GM12878 (cell line): ENCODE measurements around the gene RAB6B. TPM values are rescaled to one million over a fixed set of nuclear protein-coding genes. Genes with fewer than 3 reads are reported as not detected.

Experiments
- ATAC-seq: fragments of 200-7000 bp; cut with Tn5 transposase; 3 replicates; pipeline ENCODE4 v1.9.1; 2020; ENCODE audit warnings: mild to moderate bottlenecking, moderate library complexity
- BruUV-seq: library from RNA; stranded (reverse); fragments of 400-500 nt; replicated peaks from 2 replicates; lab custom pipeline; 2021; lab: Mats Ljungman, UMichigan
- CTCF ChIA-PET: fragments of 300-600 bp; sonication (Branson Sonifier 250); formaldehyde crosslinking; extraction: SDS; loops from one replicate; lab custom pipeline; 2021; ENCODE audit warnings: inconsistent platforms; lab: Yijun Ruan, JAX
- POLR2A ChIA-PET: fragments of 350-600 bp; formaldehyde crosslinking; extraction: SDS; loops from one replicate; lab custom pipeline; 2021; ENCODE audit warnings: inconsistent platforms; lab: Charles Lee
- RAD21 ChIA-PET: fragments of 300-600 bp; sonication (Branson Sonifier 250); formaldehyde crosslinking; loops from one replicate; lab custom pipeline; 2023; ENCODE audit warnings: antibody characterized with exemption; ENCODE audit not compliant: unreplicated experiment; lab: Charles Lee
- SMC1A ChIA-PET: fragments of 300-600 bp; sonication (Branson Sonifier 250); formaldehyde crosslinking; loops from one replicate; lab custom pipeline; 2023; ENCODE audit not compliant: unreplicated experiment, uncharacterized antibody; lab: Charles Lee
- DNase-seq: peaks from one replicate; pipeline ENCODE4 v3.0.0-alpha.2; 2011; ENCODE audit warnings: low read depth, low spot score
- FAIRE-seq: peaks from 3 replicates; lab custom pipeline; 2011; peaks lifted over from hg19 to GRCh38; lab: Jason Lieb, UNC
- H2AFZ ChIP-seq: 2 replicates; pipeline ENCODE4 v1.6.0; 2011; ENCODE audit warnings: low read depth, low read length, control low read depth; ENCODE audit not compliant: control insufficient read depth
- H3K27ac ChIP-seq: 2 replicates; pipeline ENCODE4 v1.5.1; 2011; ENCODE audit warnings: control low read depth; ENCODE audit not compliant: control insufficient read depth, insufficient read depth
- H3K27me3 ChIP-seq, 2 experiments: replicated peaks in 1 of 2; 2 replicates each; pipeline versions ENCODE4 v1.6.0 to v1.6.1; 2011; ENCODE audit warnings: low read length in 1 of 2; ENCODE audit not compliant: control insufficient read depth in 2 of 2, insufficient read depth in 2 of 2
- H3K36me3 ChIP-seq, 2 experiments: 2 replicates each; pipeline ENCODE4 v1.5.1; 2011; ENCODE audit warnings: low read length in 1 of 2; ENCODE audit not compliant: control insufficient read depth in 2 of 2, insufficient read depth in 2 of 2
- H3K4me1 ChIP-seq: 2 replicates; pipeline ENCODE4 v1.6.1; 2011; ENCODE audit warnings: mild to moderate bottlenecking, low read length, moderate library complexity, mixed read lengths; ENCODE audit not compliant: control insufficient read depth, insufficient read depth
- H3K4me2 ChIP-seq: 2 replicates; pipeline ENCODE4 v1.6.0; 2011; ENCODE audit warnings: control low read depth; ENCODE audit not compliant: control insufficient read depth, insufficient read depth
- H3K4me3 ChIP-seq: fragments of 200-600 bp; sonication (generic); 2 replicates; pipeline ENCODE4 v1.5.1; 2016
- H3K79me2 ChIP-seq: 2 replicates; pipeline ENCODE4 v1.6.0; 2011; ENCODE audit warnings: low read length; ENCODE audit not compliant: control insufficient read depth, insufficient read depth
- H3K9ac ChIP-seq: 2 replicates; pipeline ENCODE4 v1.8.0; 2011; ENCODE audit warnings: low read length, control low read depth, mixed read lengths; ENCODE audit not compliant: control insufficient read depth, insufficient read depth
- H3K9me3 ChIP-seq: replicated peaks from 3 replicates; pipeline ENCODE4 v1.5.1; 2011; ENCODE audit warnings: mild to moderate bottlenecking, low read length; ENCODE audit not compliant: control insufficient read depth, insufficient read depth
- H4K20me1 ChIP-seq: 2 replicates; pipeline ENCODE4 v1.6.0; 2011; ENCODE audit not compliant: control insufficient read depth, insufficient read depth
- EP300 ChIP-seq, 2 experiments: fragments of 150-350 bp in 1 of 2; IDR thresholded peaks; 2 replicates each; pipeline ENCODE4 v1.6.1; 2011 to 2012; ENCODE audit warnings: low read depth in 2 of 2, low read length in 2 of 2, borderline replicate concordance in 1 of 2, improper control_type of control experiment in 1 of 2, inconsistent platforms in 1 of 2; ENCODE audit not compliant: control insufficient read depth in 1 of 2
- HCFC1 ChIP-seq: fragments of 150-350 bp; IDR thresholded peaks from 2 replicates; pipeline ENCODE4 v1.6.1; 2014; ENCODE audit warnings: low read length
- LARP7 ChIP-seq: fragments of 450-650 bp; IDR thresholded peaks from 2 replicates; pipeline ENCODE4 v1.6.1; 2017; ENCODE audit warnings: mild to moderate bottlenecking
- NFXL1 ChIP-seq: fragments of 450-650 bp; IDR thresholded peaks from 2 replicates; pipeline ENCODE4 v1.6.1; 2017; ENCODE audit warnings: antibody characterized with exemption, mild to moderate bottlenecking, borderline replicate concordance
- POLR2AphosphoS2 ChIP-seq: IDR thresholded peaks from 2 replicates; pipeline ENCODE4 v1.6.1; 2011; ENCODE audit warnings: low read depth, mild to moderate bottlenecking, low read length, improper control_type of control experiment, moderate library complexity
- RAD21 ChIP-seq: IDR thresholded peaks from 2 replicates; pipeline ENCODE4 v1.6.1; 2011; ENCODE audit warnings: mild to moderate bottlenecking, low read depth, low read length, moderate library complexity; ENCODE audit not compliant: insufficient read depth
- RAD51 ChIP-seq: fragments of 450-650 bp; IDR thresholded peaks from 2 replicates; pipeline ENCODE4 v1.6.1; 2016; ENCODE audit warnings: moderate library complexity, mild to moderate bottlenecking, inconsistent platforms
- WGBS: methylation state at CpG from one replicate; pipeline ENCODE4 v1.1.6; 2016; ENCODE audit warnings: low lambda C conversion rate; ENCODE audit not compliant: insufficient replicate concordance, insufficient coverage; ENCODE audit errors: missing lambda C conversion rate; 5-methylcytosine and 5-hydroxymethylcytosine counted together
- in situ Hi-C: fragments of 300-500 bp; cut with MboI; formaldehyde crosslinking; loops from 9 replicates; pipeline ENCODE4 v1.14.3; 2018; ENCODE audit warnings: mixed read lengths
- intact Hi-C: fragments of 100-400 bp; cut with micrococcal nuclease; formaldehyde crosslinking; loops from one replicate; pipeline ENCODE4 v1.14.2; 2022; ENCODE audit not compliant: unreplicated experiment
- polyA plus RNA-seq, 11 experiments: library from polyadenylated mRNA; depleted of rRNA in 4 of 11; unstranded in 6 of 11; stranded (reverse) in 5 of 11; fragments of >200 nt; fragmentation: Nextera tagmentation in 4 of 11; fragmentation: Illumina TruSeq in 1 of 11; extraction: Ambion mirVana in 4 of 11; extraction: Trizol in 1 of 11; gene quantifications; 1 replicate in 1 of 11; 2 replicates in 10 of 11; pipeline versions ENCODE4 v1.2.1 to v1.2.3, GENCODE V29; 2011 to 2016; ENCODE audit warnings: inconsistent platforms in 2 of 11, missing spikeins in 2 of 11, low read depth in 1 of 11
- total RNA-seq, 4 experiments: library from RNA; depleted of rRNA in 3 of 4; stranded (reverse); fragments of >200 nt in 3 of 4; fragmentation: Illumina TruSeq in 1 of 4; extraction: Trizol in 1 of 4; gene quantifications; 2 replicates each; pipeline versions ENCODE4 v1.2.1 to v1.2.3, GENCODE V29; 2013 to 2021
- TF ChIP-seq, protein P1 (sequence below): fragments of 450-650 bp; IDR thresholded peaks from 2 replicates; pipeline ENCODE4 v1.6.1; 2016; ENCODE audit warnings: mild to moderate bottlenecking
- TF ChIP-seq, protein P2 (sequence below): fragments of 450-650 bp; formaldehyde crosslinking; IDR thresholded peaks from 2 replicates; pipeline ENCODE4 v1.5.0; 2022; ENCODE audit warnings: mild to moderate bottlenecking, missing genetic modification characterization
- TF ChIP-seq, protein P3 (sequence below): IDR thresholded peaks from 2 replicates; pipeline ENCODE4 v1.6.1; 2012; ENCODE audit warnings: mild to moderate bottlenecking, low read depth, low read length

RAB6B gene
- total and polyA plus RNA-seq, 10 of the 15 experiments (the other 5 are each of a cell fraction or from before 2014, with no cell fraction given) = 0.01 to 0.16 (median 0.04) TPM; not detected in 5

DNA sequence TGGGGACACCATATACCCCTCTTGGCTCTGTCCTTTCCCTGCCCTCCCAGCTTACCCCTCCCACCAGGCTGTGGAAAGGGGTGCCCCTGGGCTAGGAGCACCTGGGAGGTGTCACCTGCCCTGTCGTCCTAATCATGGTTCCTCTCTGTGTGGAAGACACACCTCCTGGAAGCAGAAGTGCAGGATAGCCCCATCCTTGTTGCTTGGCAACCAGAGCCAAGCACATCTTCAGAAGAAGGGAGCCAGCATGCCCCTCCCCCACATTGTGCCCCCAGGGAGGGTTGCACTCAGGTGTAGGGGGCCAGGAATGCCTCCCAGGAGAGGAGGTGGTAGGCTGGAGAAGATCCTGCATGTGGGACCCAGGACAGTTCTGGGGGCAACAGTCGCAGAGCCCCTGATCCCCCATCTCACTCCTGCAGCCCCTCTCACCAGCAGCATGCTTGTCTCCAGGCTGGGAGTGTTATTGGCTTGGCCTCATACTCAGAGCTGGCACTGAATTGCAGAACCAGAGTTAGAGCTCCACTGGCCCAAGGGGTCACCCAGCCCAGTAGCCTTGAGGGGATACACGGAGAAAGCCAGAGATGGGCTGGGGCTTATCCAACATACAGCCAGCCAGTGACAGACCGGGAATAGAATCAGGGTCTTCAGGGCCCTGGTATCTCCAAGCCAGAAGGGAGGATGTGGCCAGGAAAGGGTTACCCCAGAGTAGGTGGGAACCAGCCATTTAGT lies 8.4 kb downstream of the RAB6B start (continued):
- TF ChIP-seq, protein P1, sequence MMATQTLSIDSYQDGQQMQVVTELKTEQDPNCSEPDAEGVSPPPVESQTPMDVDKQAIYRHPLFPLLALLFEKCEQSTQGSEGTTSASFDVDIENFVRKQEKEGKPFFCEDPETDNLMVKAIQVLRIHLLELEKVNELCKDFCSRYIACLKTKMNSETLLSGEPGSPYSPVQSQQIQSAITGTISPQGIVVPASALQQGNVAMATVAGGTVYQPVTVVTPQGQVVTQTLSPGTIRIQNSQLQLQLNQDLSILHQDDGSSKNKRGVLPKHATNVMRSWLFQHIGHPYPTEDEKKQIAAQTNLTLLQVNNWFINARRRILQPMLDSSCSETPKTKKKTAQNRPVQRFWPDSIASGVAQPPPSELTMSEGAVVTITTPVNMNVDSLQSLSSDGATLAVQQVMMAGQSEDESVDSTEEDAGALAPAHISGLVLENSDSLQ = no peak

DNA sequence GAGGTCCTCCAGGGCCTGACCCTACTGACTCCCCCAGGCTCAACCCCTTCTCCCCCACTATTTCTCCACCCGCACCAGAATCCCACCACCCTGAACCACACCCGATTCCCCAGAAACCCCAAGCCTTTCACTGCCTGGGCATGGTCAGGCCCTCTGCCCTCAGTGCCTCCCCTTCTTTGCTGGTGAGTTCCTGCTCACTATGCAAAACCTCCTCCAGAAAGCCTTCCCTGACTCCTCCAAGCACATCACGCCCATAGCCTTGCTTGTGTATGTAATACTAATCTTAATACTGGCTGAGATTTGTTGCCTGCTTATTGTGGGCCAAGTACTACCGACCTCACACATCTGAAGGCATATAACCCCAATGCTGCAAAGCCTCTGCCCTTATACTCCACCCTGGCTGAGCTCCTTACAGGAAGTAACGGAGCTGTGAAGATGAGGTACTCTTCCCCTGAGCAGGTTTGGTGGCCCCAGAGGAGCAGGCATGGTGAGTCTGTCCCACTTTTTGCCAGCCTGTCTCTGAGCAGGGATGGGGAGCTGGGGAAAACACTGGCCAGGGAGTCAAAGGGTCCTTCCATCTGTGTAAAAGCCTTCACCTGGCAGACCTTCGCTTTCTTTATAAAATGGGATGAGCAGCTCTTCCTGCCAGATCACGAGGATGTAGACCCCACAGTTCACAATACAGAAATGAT lies 9.5 kb downstream of the RAB6B start:
- POLR2A ChIA-PET = no interaction called here
- Histone ChIP-seq H3K4me3 (no peak overlapping the region), H3K9me3 (peaks cover 1% of the 10 kb centered on the region; the same call in 1 of the 3 replicates), H3K4me1 (peaks cover 8% of the 10 kb centered on the region; the same call in 1 of the 2 replicates), H3K4me2 (no peak overlapping the region), H3K36me3 (no peaks in the 10 kb centered on the region), H2AFZ (no peak overlapping the region), H3K9ac (no peak overlapping the region), H3K79me2 (no peaks in the 10 kb centered on the region), H3K27me3 (peaks cover 0 to 3% of the 10 kb centered on the region in 2 experiments; a peak in 2 of 4 replicates), H3K27ac (no peak overlapping the region), H4K20me1 (no peaks in the 10 kb centered on the region)
- in situ Hi-C loops = no loop called here
- FAIRE-seq = no peak
- no peak for TF ChIP-seq LARP7
- TF ChIP-seq HCFC1 = no peak
- no peak for TF ChIP-seq EP300 (IDR thresholded peaks at IDR 0.05; ENCODE audit: borderline replicate concordance in 1 of 2, control insufficient read depth in 1 of 2, low read depth in 2 of 2, low read length in 2 of 2)
- no peak for TF ChIP-seq NFXL1
- TF ChIP-seq POLR2AphosphoS2 = no peak
- TF ChIP-seq RAD21 = no peak
- TF ChIP-seq, protein P2, sequence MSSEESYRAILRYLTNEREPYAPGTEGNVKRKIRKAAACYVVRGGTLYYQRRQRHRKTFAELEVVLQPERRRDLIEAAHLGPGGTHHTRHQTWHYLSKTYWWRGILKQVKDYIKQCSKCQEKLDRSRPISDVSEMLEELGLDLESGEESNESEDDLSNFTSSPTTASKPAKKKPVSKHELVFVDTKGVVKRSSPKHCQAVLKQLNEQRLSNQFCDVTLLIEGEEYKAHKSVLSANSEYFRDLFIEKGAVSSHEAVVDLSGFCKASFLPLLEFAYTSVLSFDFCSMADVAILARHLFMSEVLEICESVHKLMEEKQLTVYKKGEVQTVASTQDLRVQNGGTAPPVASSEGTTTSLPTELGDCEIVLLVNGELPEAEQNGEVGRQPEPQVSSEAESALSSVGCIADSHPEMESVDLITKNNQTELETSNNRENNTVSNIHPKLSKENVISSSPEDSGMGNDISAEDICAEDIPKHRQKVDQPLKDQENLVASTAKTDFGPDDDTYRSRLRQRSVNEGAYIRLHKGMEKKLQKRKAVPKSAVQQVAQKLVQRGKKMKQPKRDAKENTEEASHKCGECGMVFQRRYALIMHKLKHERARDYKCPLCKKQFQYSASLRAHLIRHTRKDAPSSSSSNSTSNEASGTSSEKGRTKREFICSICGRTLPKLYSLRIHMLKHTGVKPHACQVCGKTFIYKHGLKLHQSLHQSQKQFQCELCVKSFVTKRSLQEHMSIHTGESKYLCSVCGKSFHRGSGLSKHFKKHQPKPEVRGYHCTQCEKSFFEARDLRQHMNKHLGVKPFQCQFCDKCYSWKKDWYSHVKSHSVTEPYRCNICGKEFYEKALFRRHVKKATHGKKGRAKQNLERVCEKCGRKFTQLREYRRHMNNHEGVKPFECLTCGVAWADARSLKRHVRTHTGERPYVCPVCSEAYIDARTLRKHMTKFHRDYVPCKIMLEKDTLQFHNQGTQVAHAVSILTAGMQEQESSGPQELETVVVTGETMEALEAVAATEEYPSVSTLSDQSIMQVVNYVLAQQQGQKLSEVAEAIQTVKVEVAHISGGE (CRISPR knock-in tag) = no peak
- TF ChIP-seq RAD51 = no peak
- TF ChIP-seq, protein P3, sequence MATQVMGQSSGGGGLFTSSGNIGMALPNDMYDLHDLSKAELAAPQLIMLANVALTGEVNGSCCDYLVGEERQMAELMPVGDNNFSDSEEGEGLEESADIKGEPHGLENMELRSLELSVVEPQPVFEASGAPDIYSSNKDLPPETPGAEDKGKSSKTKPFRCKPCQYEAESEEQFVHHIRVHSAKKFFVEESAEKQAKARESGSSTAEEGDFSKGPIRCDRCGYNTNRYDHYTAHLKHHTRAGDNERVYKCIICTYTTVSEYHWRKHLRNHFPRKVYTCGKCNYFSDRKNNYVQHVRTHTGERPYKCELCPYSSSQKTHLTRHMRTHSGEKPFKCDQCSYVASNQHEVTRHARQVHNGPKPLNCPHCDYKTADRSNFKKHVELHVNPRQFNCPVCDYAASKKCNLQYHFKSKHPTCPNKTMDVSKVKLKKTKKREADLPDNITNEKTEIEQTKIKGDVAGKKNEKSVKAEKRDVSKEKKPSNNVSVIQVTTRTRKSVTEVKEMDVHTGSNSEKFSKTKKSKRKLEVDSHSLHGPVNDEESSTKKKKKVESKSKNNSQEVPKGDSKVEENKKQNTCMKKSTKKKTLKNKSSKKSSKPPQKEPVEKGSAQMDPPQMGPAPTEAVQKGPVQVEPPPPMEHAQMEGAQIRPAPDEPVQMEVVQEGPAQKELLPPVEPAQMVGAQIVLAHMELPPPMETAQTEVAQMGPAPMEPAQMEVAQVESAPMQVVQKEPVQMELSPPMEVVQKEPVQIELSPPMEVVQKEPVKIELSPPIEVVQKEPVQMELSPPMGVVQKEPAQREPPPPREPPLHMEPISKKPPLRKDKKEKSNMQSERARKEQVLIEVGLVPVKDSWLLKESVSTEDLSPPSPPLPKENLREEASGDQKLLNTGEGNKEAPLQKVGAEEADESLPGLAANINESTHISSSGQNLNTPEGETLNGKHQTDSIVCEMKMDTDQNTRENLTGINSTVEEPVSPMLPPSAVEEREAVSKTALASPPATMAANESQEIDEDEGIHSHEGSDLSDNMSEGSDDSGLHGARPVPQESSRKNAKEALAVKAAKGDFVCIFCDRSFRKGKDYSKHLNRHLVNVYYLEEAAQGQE = no peak
- CTCF ChIA-PET = no interaction called here
- 32% methylated on average over 7 of the region's 7 CpGs for WGBS
- intact Hi-C loops = no loop called here
- RAD21 ChIA-PET = no interaction called here
- no peak for ATAC-seq
- no TSS peak for BruUV-seq
- DNase-seq = no peak
- SMC1A ChIA-PET = no interaction called here
